Left kidney (tissue), 2 donors: ENCODE results near the gene ZMIZ1. TPM values are rescaled to one million over a fixed set of nuclear protein-coding genes. Genes with fewer than 3 reads are reported as not detected.

Source experiments
- DNase-seq: peaks from one replicate; pipeline ENCODE4 v3.0.0-alpha.2; 2013
- polyA plus RNA-seq: library from polyadenylated mRNA; unstranded; fragments of 120-200 nt; gene quantifications from one replicate; pipeline ENCODE4 v1.2.1, GENCODE V29; 2013; ENCODE audit not compliant: insufficient read length

ZMIZ1 gene
- polyA plus RNA-seq, 1 donor = 70.2 TPM

DNA sequence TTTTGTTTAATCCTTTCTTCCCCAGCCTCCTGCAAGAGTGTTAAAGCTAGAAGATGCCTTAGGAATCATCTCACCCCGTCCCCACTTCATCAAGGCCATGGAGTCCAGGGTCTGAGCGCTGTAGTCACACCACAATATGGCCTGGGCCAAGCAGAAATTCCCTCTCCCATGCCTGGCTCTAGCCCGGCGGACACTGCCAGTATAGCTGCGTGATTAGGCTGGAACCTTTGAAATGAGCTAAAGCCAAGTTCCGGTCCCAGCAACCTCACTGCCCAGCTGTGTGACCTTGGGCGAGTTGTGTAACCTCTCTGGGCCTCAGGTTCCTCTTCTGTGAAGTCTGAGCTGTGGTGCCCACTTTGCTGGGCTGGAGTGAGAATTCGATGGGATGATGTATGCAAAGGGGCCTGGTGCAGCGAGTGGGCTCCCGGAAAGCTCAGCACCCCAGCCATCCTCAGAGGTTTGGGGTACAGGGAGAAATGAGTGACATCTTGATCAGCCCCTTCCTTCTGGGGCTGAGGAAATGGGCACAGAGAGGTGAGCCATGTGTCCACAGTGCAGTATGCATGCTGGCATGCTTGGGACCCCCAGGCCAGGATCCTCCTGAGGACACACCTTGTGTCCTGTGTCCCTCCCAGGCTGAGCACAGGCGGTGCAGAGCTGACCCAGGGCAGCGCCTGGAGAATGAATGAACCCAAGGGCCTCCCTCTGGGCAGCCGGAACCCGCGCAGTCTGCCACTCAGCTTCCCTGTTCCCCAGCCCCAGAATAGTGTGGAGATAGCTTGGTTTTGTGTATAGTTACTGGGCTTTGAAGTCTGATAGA lies 118.6 kb downstream of the ZMIZ1 start:
- DNase-seq = no peak

DNA sequence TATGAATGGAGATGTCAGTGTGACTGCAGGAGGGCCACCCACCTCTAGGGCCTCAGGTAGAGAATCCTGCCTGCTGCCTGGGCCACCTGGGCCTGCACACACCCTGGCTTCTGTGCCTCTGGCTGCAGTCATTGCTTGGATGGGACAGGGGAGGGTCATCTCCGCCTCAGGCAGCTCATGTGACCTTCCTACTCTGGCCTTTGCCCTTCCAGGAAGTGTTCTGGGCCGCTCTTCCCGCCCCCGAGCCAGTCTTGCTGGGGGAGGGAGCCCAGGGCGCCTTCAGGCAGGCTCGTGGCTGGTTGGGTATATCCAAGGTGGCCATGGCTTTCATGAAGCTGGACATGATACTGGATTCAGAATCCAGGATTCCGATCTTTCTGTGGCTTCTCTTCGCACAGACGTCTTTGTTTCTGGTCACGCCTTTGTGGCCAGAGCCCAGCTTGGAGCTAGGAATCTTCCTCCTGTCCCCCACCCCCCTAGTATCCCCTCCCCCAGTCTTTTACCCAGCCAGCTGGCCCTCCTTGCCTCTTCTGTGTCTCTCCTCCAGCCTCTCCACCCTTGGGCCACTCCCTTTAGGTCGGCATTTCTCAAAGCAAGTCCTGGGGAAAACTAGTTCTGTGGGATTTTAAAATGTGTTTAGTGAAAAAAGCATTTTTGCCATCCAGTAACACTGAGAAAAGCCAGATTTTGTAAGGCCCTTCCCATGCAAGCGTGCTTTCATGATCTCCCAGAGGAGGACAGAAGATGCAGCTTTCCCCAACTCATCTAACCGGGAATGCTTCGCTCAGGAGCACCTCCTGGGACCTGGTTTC lies 119.6 kb downstream of the ZMIZ1 start:
- DNase-seq = no peak

DNA sequence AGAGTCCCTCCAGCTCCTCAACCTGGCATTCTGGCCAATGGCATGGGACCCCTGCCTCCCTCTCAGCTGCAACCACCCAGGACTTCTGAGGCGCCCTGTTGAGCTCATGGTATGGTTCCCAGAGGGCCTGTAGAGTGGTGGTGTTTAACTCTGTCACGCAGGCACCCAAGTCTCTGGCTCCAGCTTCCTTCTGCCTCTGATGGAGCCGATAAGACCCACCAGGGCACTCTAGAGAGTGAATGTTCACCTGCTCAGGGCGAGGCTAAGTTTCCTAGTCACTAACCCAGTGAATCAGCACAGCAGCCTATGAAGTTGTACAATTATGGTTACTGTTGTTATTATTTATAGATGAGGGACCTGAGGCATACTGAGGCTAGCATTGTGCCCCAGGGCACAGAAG lies 120.4 kb downstream of the ZMIZ1 start:
- no peak for DNase-seq

DNA sequence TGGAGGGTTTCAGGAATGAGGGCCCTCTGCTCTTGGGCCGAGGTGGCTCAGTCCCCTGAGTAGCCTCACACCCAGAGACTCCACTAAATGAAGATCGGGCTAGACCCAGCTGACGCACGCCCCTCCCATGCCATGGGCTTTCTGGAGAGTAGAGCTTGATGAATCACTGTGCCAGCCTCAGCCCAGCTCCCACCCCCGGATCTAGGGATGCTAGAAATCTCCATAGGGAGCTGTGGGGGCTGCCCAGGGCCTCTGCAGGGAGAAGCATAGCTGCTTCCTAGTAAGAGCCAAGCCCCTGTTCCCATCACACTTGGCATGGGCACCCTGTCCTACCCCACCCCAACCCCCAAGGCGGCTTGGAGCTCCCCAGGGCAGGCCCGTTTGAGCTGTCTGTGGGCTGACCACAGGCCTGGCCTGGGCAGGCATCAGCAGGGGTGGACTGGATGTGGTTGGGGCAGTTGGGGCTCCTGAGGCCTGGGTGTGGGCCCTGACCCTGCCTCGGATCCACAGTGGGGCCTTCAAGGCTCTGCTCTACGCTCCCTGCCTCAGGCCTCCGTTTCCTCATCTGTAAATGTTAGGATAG lies 121.2 kb downstream of the ZMIZ1 start:
- no peak for DNase-seq

DNA sequence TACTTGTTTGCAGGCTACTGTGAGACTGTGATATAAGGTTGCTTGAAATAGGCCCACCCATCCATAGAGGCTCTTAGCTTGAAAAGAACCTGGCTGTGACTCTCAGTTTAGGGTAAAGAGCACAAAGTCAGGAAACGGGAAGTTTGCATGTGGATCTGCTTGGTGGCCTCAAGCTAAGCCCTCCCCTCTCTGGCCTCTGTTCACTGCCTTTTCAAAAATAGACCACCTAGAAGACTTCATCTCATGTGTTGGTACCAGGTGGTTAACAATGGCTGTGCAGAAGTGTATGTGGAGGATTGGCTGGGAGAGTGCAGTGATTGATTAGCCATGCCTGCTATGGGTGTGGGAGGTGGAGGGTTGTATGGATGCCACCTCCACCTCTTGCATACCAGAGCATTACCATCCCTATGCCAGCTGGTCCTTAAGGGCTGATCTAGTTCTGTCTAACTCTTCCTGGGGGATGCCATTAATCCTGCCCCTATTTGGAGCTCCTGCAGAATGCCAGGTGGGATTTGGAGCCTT lies 122.0 kb downstream of the ZMIZ1 start:
- no peak for DNase-seq

DNA sequence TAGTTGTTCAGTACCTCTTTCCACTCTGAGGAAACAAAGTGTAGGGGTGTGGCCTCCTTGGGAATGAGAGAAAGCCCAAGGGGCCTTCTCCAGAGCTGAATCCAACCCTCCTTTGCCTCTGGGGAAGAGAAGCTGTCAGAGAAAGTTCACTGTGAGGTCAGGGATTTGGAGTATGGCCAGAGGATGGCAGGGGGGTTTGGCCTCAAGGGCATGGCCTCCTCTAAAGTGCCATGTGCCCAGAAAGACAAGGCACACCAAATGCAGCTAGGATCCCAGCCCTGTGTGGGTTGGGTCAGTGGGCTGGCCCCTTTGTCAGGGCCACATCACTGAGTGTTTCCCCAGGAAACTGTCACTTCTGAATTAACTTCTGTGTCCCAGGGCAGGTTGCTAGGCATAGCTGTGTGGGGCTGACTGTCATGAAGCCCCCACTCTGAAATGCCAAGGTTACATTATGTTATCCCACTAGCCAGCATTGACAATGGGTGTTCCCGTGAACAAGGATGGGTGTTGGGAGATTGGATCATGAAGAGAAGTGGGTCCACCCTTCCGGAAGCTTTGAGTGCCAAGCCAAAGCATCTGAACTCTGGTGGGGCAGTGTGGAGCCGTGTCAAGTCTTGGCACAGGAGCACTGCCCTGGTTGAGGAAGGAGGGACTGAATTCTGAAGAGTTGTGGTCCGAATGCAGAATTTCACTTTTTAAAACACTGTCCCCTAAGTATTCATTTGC lies 123.3 kb downstream of the ZMIZ1 start:
- no peak for DNase-seq

DNA sequence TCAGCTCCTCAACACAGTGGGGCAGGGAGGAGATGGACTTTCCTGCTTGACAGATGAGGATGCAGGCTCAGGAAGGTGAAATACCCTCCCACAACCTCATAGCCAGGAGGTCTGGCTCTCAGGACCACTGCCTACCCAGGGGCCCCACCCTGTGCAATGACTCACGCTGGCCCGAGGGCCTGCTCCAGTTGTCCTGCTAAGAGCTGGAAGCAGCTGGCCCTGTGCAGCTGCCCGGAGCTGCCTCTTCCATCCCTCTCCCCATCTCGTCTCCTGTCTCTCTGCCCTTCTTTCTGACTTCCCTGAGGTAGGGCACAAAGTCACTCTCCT lies 123.9 kb downstream of the ZMIZ1 start:
- no peak for DNase-seq

DNA sequence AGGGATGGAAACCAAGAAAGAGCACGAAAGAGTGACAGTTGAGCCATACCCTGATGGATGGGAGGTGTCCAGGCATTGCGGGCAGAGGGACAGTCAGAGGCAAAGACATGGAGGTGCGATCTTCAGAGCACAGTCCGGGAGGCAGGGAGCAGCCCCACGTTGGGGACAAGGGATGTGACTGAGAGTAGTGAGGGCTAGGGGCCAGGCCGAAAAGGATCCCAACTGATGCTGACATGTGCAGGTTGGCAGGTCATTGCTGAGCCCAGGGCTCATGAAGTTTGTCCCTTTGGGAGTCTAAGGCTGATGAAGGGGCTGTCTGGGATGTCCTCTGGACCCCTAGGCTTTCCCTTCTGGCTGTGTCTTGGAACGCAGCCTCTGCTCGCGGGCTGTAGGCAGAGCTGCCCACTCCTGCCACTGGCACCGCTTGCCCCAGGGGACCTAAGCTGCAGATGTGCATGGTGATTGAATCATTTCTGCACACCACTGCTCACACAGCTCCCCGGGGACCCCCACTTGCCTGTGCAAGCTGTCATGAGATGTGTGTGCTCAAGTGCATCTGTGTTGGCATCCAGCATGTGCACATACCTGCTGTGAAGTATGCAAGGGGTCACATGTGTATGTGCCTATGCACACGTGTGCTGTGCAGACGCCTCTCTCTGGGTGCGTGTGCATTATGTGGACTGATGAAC lies 125.1 kb downstream of the ZMIZ1 start:
- DNase-seq = no peak

DNA sequence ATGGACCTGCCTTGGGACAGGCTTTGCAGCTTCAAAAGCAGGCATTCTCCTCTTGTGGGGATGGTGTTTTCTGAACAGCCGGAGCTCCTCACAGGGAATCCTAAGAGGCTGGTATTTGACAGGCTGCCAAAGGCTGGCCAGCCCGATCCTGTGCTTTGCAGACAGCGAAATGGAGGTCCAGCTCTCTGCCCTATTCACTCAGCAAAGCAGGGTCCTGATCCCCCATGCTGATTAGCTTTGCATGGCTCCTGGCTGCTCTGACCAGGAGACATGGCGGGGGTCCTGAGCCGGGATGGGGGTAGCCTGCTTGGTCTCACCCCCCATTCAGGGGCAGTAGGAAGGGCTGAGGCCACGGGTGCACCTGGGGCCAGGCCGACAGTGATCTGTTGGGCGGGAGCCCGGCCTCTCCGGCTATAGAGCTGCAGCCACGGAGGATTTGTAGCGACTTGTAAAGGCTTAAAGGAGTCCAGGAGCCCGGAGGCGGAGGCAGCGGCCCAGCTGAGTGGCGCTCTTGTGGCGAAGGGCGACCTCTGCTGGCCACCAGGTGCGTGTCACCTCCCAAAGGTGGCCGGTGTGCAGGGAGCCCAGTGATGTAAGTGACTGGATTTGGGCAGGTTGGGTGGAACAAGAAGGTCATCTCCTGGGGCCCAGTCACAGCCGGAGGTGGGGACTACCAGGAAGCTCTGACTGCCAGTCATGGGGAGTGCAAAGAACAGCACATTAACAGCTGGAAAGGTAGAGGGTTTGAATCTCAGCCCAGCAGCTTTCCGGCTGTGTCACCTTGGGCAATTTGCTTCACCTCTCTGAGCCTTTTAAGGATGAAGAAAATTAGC lies 126.5 kb downstream of the ZMIZ1 start:
- peak; percentile 82 for DNase-seq

DNA sequence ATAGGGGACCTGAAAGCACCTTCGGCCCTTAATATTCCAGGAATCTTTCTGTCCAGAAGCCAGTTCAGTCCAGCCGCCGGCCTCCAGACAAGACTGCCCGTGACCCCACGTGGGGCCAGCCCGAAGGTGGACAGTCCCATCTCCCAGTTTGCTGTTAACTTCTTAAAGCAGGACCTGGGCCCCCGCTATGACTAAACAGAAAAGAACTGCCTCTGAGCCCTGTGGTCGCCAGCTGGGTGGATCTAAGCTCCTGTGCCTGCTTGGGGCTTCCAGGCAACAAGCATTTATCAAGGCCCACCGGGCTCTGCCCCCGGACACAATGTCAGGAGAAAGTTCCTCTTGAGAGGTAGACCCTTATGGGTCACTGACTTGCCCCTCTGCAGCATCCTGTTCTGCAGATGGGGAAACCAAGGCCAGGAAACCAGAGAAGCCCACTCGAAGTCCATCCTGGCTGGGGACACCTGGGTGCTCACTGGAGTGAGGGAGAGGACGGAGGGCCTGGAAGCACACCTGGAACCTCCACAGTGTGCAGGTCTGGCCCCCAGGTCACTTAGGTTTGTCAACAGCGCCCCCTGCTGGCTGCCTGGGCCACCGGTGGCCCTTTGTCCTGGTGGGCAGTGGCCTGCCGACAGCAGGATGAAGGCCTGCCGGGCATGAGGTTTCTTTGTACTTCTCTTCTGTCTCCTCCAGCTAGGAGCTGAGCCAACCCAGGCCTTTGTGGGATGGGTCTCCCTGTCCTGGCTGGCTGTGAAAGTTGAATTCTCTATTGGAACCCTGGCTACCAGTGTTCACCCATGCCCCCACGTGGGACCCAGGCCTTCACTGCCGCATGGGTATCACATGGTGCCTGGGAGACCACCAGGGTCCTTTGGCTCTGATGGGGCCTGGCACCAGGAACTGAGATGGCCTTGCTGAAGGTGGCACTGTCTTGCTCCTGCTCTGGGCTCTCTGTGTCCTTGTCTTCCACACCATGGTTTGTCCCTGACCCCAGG lies 128.0 kb downstream of the ZMIZ1 start:
- no peak for DNase-seq

DNA sequence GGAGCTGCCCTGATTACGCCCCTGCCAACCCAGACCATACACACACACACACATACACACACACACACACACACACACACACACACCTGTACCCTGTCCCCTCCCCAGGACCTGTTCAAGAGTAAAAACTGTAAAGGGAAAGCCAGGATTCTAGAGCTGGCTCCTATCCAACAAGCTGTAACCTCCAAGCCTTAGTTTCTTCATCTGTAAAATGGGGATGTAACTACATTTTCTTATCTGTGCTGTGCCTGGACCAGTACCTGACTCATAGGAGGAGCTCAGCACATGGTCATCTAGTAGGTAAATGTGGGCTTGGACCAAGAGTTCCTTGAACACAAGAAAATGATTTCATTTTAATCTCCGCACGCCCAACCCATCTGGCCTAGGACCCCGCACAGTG lies 128.8 kb downstream of the ZMIZ1 start:
- no peak for DNase-seq

DNA sequence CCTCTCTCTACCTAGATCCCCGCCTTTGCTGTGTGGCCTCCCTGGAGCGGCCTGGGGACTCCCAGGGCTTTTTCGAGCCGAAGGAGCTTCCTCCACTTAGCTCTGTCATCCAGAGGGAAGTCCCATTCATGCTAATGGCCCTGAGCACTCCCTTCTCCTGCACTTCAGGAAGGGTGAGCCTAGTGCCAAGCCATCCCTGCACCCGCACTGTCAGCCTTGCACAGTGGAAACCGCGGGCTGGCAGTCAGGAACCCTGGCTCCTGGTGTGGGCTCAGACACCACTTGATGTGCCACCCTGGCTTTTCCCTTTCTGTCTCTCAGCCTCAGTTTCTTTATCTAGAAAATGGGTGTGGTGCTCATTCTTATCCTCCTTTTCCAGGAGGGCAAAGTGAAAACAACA lies 131.6 kb downstream of the ZMIZ1 start:
- DNase-seq = no peak

DNA sequence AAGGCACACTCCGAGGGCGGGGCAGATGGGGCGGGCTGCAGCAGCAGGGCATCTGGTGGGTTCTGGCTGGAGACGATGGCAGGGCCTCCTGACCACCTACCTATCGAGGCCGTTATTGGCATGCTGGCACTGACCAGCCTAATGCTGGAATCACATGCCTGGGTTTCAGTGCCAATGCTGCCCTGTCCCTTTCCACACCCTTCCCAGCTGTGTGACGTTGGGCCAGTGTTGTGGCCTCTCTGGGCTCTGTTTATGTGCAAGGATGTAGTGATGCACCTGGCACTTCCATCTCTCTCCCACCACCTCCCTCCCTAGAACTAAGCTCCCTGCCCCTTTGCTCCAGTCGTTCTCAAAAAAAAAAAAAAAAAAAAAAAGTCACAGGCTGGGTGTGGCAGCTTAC lies 132.9 kb downstream of the ZMIZ1 start:
- DNase-seq = no peak

DNA sequence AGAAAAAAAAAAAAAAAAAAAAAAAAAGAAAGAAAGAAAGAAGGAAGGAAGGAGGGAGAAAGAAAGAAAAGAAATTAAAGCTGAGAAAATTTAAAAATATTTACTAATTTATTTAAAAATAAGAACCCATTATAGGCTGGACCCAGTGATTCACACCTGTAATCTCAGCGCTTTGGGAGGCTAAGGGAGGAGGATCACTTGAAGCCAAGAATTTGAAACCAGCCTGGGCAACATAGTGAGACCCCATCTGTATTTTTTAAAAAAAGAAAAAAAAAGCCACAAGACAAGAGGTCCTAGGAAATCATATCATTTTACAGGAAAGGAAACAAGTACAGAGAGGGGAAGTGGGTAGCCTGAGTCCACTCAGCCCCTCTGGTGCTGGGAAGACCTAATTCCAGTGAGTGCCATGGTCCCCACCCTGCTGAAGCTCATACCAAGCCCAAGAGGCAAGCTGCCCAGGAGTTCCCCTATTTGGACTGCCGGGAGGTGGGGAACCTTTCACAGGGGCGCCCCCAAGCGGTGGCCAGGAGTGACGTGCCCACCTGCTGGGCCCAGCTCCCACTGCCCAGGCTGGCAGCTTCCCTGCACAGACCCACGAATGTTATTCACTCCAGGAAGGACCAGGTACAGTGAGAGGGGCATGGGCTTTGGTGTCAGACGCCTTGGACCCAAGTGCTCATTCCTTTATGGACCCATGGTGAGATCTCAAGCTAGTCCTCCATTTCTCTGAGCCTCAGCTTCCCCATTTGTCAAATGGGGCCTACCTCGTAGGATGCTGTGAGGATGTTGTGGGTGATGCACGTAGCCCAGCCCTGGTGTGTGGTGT lies 133.6 kb downstream of the ZMIZ1 start:
- no peak for DNase-seq

DNA sequence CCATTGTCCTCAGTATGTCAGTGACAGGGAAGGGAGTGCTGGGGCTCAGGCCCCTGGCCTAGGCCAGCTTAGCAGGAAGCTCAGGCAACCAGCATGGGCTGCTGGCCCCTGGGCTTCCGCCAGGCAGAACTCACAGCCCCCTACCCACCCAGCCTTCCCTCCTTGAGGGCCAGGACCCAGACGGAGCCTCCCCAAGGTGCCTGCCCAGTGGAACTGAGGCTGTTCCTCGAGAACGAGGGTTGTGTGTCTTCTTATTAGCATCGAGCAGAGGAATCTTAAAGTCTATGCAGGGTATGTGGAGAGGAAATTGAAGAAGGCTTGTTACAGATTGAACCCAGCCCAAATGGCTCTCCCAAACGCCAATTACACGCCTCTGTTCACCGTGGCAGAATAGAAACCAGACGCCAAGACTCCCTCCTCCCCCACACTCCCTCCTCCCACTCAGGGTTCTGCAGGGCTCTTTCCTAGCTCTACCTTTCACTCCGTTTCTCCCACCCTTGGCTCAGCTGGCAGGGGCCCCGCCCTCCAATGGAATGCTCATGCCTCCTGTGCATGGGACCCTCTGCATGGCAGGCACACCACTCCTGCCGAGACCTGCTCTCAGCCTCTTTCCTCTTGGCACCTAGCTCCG lies 134.4 kb downstream of the ZMIZ1 start:
- DNase-seq = no peak

DNA sequence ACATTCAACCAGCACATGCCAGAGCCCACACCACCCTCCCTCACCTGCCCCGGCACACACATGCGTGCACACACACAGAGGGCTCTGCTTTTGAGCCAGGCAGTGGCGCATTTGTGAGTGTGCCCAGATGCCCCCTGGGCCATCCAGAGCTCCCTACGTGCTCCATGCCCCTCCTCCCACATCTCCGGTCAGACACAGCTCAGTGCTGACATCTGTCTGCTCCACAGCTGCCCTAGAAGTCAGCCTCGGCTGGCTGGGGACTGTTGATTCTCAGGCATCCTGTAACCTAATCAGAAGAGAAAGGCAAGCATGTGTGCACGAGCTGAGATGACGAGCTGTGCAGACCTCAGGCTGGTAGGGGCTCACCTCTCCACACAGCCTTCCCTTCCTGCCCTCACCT lies 135.1 kb downstream of the ZMIZ1 start:
- no peak for DNase-seq

DNA sequence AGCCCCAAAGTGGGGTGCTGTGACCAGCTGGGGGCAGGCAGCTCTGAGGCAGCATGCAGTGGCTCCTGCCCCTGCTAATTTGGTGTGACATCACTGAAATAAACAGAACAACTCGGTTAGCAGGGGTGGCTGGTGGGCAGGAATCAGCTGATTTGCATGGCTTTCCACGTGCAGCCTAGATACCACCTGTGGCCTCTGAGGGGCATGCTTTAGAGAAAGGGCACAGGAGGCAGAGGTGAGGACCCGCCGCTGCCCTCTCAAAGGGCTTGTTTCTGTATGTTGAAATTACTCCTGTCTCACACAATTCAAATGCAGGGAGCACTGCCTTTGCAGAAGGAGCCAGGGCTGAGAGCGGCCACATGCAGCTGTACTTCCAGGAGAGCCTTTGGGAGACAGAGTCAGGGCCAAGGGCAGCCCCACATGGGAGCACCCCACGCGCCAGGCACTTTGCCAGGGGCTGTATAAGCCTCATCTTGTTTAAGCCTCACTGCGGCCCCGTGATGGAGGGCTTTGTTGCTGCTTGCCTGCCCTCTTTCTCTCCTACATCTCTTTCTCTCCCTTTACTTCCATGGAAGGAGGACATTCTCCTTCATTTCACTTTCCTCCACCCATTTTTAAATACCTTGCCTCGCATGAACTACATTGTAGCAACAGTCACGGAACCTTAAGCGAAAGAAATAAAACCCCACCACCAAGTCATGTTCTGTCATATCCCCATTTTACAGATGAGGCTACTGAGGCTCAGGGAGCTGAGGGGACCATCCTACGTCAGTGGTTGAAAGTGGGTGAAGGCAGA lies 137.7 kb downstream of the ZMIZ1 start:
- no peak for DNase-seq

DNA sequence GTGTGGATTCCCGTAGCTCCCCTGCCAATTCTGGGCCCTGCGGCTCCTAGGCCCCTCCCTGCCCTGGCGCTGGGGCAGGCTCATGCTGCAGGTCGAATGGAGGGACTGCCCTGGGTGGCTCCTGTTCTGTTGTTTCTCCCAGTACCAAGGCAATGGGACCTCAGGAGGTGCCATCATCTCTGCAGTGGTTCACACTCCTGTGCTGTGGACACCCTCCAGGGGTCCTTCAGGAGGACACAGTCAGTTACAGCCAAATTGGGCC lies 138.3 kb downstream of the ZMIZ1 start:
- no peak for DNase-seq
